WTC11 (cell line): Measurements from ENCODE around the gene PIPOX. TPM values are rescaled to one million over a fixed set of nuclear protein-coding genes. Genes with fewer than 3 reads are reported as not detected.

Experiments used
- ATAC-seq: fragments of 200-7000 bp; cut with Tn5 transposase; 2 replicates; pipeline ENCODE4 v1.10.0; 2021; ENCODE audit warnings: mild to moderate bottlenecking, moderate library complexity
- CTCF ChIA-PET: fragments of 300-600 bp; sonication (Branson Sonifier 250); formaldehyde crosslinking; loops from one replicate; lab custom pipeline; 2021; ENCODE audit warnings: antibody characterized with exemption; lab: Charles Lee
- POLR2A ChIA-PET: fragments of 350-600 bp; sonication (Branson Sonifier 250); formaldehyde crosslinking; loops from one replicate; lab custom pipeline; 2021; ENCODE audit warnings: antibody characterized with exemption; lab: Charles Lee
- DNase-seq: peaks from one replicate; pipeline ENCODE4 v3.0.0; 2021; ENCODE audit warnings: low spot score
- H3K27ac Mint-ChIP-seq: 2 replicates; pipeline ENCODE4 v1.8.0; 2021; ENCODE audit warnings: mixed read lengths
- H3K27me3 Mint-ChIP-seq: 2 replicates; pipeline ENCODE4 v1.8.0; 2021; ENCODE audit warnings: low read depth, mild to moderate bottlenecking, moderate library complexity, mixed read lengths
- H3K36me3 Mint-ChIP-seq: 2 replicates; pipeline ENCODE4 v1.8.0; 2021; ENCODE audit warnings: mixed read lengths
- H3K4me1 Mint-ChIP-seq: 2 replicates; pipeline ENCODE4 v1.8.0; 2022; ENCODE audit warnings: mixed read lengths
- H3K4me3 Mint-ChIP-seq: 2 replicates; pipeline ENCODE4 v1.8.0; 2021; ENCODE audit warnings: mild to moderate bottlenecking, moderate library complexity, mixed read lengths
- H3K9me3 Mint-ChIP-seq: 2 replicates; pipeline ENCODE4 v1.8.0; 2021; ENCODE audit warnings: mixed read lengths
- CREB1 ChIP-seq: sonication (generic); formaldehyde crosslinking; IDR thresholded peaks from 2 replicates; pipeline ENCODE4 v1.8.0; 2023; ENCODE audit warnings: mild to moderate bottlenecking, missing genetic modification reagents
- ELF4 ChIP-seq: sonication (generic); formaldehyde crosslinking; IDR thresholded peaks from 2 replicates; pipeline ENCODE4 v1.8.1; 2022; ENCODE audit warnings: low read depth, mild to moderate bottlenecking, moderate library complexity, missing genetic modification reagents
- ETV6 ChIP-seq: sonication (generic); formaldehyde crosslinking; IDR thresholded peaks from 2 replicates; pipeline ENCODE4 v1.8.1; 2022; ENCODE audit warnings: mild to moderate bottlenecking, missing genetic modification reagents
- FOXP1 ChIP-seq: sonication (generic); formaldehyde crosslinking; IDR thresholded peaks from 2 replicates; pipeline ENCODE4 v1.8.0; 2022; ENCODE audit warnings: missing genetic modification reagents, mild to moderate bottlenecking, moderate library complexity, borderline replicate concordance
- GABPB1 ChIP-seq: sonication (generic); formaldehyde crosslinking; IDR thresholded peaks from 2 replicates; pipeline ENCODE4 v1.8.1; 2023; ENCODE audit warnings: mild to moderate bottlenecking, missing genetic modification reagents
- JAZF1 ChIP-seq: fragments of 250-450 bp; sonication (Bioruptor Pico); IDR thresholded peaks from 2 replicates; pipeline ENCODE4 v1.9.0; 2021; ENCODE audit warnings: moderate library complexity, mild to moderate bottlenecking, inconsistent platforms
- RELA ChIP-seq: sonication (generic); formaldehyde crosslinking; IDR thresholded peaks from 2 replicates; pipeline ENCODE4 v1.8.1; 2022; ENCODE audit warnings: missing genetic modification reagents, mild to moderate bottlenecking, borderline replicate concordance
- RORB ChIP-seq: fragments of 250-450 bp; sonication (Bioruptor Pico); IDR thresholded peaks from 2 replicates; pipeline ENCODE4 v1.9.0; 2021; ENCODE audit warnings: mild to moderate bottlenecking
- SOX15 ChIP-seq: fragments of 250-450 bp; sonication (Bioruptor Pico); IDR thresholded peaks from 2 replicates; pipeline ENCODE4 v1.9.0; 2021; ENCODE audit warnings: mild to moderate bottlenecking
- TCF7 ChIP-seq: sonication (generic); formaldehyde crosslinking; IDR thresholded peaks from 2 replicates; pipeline ENCODE4 v1.8.0; 2022; ENCODE audit warnings: mild to moderate bottlenecking, low read depth, missing genetic modification reagents, moderate library complexity
- TEAD1 ChIP-seq: sonication (generic); formaldehyde crosslinking; IDR thresholded peaks from 2 replicates; pipeline ENCODE4 v1.8.0; 2022; ENCODE audit warnings: mild to moderate bottlenecking, missing genetic modification reagents
- TP53 ChIP-seq: sonication (generic); formaldehyde crosslinking; IDR thresholded peaks from 2 replicates; pipeline ENCODE4 v1.8.1; 2023; ENCODE audit warnings: mild to moderate bottlenecking, missing genetic modification reagents
- total RNA-seq: library from RNA; stranded (reverse); gene quantifications from 3 replicates; pipeline ENCODE4 v1.2.3, GENCODE V29; 2021
- TF ChIP-seq, protein P1 (sequence below): fragments of 250-450 bp; sonication (Bioruptor Pico); IDR thresholded peaks from 2 replicates; pipeline ENCODE4 v2.1.2; 2022; ENCODE audit warnings: mild to moderate bottlenecking, moderate library complexity
- TF ChIP-seq, protein P2 (sequence below): sonication (generic); formaldehyde crosslinking; IDR thresholded peaks from 2 replicates; pipeline ENCODE4 v1.8.0; 2022; ENCODE audit warnings: mild to moderate bottlenecking, missing genetic modification reagents
- TF ChIP-seq, protein P3 (sequence below): sonication (generic); formaldehyde crosslinking; conservative IDR thresholded peaks from 2 replicates; pipeline ENCODE4 v1.8.1; 2023; ENCODE audit warnings: mild to moderate bottlenecking, low read depth, missing genetic modification reagents, moderate library complexity
- TF ChIP-seq, protein P4 (sequence below): sonication (generic); formaldehyde crosslinking; IDR thresholded peaks from 2 replicates; pipeline ENCODE4 v1.8.1; 2022; ENCODE audit warnings: low read depth, mild to moderate bottlenecking, moderate library complexity, missing genetic modification reagents, borderline replicate concordance
- TF ChIP-seq, protein P5 (sequence below): sonication (generic); formaldehyde crosslinking; IDR thresholded peaks from 2 replicates; pipeline ENCODE4 v1.8.0; 2022; ENCODE audit warnings: missing genetic modification reagents
- TF ChIP-seq, protein P6 (sequence below): sonication (generic); formaldehyde crosslinking; IDR thresholded peaks from 2 replicates; pipeline ENCODE4 v1.8.1; 2023; ENCODE audit warnings: mild to moderate bottlenecking, moderate library complexity, missing genetic modification reagents
- TF ChIP-seq, protein P7 (sequence below): fragments of 250-450 bp; sonication (Bioruptor Pico); IDR thresholded peaks from 2 replicates; pipeline ENCODE4 v1.9.0; 2021; ENCODE audit warnings: mild to moderate bottlenecking, borderline replicate concordance

PIPOX gene
- total RNA-seq, 1 experiment from 2014 or later, result 34.2 TPM

DNA sequence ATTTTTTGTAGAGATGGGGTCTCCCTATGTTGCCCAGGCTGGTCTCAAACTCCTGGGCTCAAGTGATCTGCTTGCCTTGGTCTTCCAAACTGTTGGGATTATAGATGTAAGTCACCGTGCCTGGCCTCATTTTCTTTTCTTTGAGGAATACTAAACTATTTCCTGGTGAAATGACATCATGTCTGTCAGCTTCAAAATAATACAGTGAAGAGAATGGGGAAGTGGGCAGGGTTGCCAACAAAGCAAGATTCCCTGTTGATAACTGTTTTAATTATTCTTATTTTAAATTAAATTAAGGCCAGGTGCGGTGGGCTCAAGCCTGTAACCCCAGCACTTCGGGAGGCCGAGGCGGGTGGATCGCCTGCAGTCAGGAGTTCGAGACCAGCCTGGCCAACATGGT is 21.1 kb downstream of the PIPOX start (continued):
- TF ChIP-seq, protein P1, sequence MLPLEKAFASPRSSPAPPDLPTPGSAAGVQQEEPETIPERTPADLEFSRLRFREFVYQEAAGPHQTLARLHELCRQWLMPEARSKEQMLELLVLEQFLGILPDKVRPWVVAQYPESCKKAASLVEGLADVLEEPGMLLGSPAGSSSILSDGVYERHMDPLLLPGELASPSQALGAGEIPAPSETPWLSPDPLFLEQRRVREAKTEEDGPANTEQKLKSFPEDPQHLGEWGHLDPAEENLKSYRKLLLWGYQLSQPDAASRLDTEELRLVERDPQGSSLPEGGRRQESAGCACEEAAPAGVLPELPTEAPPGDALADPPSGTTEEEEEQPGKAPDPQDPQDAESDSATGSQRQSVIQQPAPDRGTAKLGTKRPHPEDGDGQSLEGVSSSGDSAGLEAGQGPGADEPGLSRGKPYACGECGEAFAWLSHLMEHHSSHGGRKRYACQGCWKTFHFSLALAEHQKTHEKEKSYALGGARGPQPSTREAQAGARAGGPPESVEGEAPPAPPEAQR (CRISPR knock-in tag), result no peak
- no peak for TF ChIP-seq ELF4 (CRISPR knock-in tag)
- TF ChIP-seq, protein P2, sequence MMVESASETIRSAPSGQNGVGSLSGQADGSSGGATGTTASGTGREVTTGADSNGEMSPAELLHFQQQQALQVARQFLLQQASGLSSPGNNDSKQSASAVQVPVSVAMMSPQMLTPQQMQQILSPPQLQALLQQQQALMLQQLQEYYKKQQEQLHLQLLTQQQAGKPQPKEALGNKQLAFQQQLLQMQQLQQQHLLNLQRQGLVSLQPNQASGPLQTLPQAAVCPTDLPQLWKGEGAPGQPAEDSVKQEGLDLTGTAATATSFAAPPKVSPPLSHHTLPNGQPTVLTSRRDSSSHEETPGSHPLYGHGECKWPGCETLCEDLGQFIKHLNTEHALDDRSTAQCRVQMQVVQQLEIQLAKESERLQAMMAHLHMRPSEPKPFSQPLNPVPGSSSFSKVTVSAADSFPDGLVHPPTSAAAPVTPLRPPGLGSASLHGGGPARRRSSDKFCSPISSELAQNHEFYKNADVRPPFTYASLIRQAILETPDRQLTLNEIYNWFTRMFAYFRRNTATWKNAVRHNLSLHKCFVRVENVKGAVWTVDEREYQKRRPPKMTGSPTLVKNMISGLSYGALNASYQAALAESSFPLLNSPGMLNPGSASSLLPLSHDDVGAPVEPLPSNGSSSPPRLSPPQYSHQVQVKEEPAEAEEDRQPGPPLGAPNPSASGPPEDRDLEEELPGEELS (CRISPR knock-in tag), result no peak

DNA sequence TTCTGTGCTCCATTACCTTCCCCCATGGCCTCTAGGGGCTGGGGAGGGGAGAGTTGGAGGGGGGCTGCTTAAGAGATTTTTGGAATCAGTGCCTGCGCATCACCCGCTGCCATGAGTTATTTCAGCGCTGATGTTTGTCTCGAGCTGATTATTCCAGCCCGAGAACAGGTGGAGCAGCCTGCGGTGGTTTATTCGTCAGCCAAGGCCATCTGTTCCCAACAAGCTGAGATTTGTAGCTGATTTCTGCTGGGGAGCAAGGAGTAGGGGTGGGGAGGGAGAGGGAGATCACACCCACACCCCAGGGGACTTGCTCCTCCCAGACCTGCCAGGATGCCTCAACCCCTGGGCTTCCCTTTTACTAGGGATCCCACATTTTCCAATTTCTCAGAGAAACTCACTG is 23.1 kb downstream of the PIPOX start:
- Mint-ChIP-seq H3K4me3 (no peak overlapping the region), H3K27ac (no peak overlapping the region), H3K9me3 (no peaks in the 10 kb centered on the region)
- DNase-seq, result no peak
- POLR2A ChIA-PET, result no interaction called here
- CTCF ChIA-PET, result interaction anchor here (0.5 to 6.6 kb wide), 8 partner anchors 28 to 151 kb away, joined by 3 to 53 read pairs (median 4); no protein-coding TSS in a partner anchor
- TF ChIP-seq TP53 (no peak), RELA (CRISPR knock-in tag) (no peak), ETV6 (CRISPR knock-in tag) (no peak), SOX15 (no peak), RORB (CRISPR knock-in tag) (no peak), TEAD1 (CRISPR knock-in tag) (no peak), TCF7 (no peak), FOXP1 (CRISPR knock-in tag) (no peak), GABPB1 (CRISPR knock-in tag) (no peak), CREB1 (CRISPR knock-in tag) (no peak), JAZF1 (CRISPR knock-in tag) (no peak)
- TF ChIP-seq, protein P3, sequence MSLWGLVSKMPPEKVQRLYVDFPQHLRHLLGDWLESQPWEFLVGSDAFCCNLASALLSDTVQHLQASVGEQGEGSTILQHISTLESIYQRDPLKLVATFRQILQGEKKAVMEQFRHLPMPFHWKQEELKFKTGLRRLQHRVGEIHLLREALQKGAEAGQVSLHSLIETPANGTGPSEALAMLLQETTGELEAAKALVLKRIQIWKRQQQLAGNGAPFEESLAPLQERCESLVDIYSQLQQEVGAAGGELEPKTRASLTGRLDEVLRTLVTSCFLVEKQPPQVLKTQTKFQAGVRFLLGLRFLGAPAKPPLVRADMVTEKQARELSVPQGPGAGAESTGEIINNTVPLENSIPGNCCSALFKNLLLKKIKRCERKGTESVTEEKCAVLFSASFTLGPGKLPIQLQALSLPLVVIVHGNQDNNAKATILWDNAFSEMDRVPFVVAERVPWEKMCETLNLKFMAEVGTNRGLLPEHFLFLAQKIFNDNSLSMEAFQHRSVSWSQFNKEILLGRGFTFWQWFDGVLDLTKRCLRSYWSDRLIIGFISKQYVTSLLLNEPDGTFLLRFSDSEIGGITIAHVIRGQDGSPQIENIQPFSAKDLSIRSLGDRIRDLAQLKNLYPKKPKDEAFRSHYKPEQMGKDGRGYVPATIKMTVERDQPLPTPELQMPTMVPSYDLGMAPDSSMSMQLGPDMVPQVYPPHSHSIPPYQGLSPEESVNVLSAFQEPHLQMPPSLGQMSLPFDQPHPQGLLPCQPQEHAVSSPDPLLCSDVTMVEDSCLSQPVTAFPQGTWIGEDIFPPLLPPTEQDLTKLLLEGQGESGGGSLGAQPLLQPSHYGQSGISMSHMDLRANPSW (CRISPR knock-in tag), result no peak
- TF ChIP-seq, protein P4, sequence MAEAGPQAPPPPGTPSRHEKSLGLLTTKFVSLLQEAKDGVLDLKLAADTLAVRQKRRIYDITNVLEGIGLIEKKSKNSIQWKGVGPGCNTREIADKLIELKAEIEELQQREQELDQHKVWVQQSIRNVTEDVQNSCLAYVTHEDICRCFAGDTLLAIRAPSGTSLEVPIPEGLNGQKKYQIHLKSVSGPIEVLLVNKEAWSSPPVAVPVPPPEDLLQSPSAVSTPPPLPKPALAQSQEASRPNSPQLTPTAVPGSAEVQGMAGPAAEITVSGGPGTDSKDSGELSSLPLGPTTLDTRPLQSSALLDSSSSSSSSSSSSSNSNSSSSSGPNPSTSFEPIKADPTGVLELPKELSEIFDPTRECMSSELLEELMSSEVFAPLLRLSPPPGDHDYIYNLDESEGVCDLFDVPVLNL, result no peak
- TF ChIP-seq, protein P5, sequence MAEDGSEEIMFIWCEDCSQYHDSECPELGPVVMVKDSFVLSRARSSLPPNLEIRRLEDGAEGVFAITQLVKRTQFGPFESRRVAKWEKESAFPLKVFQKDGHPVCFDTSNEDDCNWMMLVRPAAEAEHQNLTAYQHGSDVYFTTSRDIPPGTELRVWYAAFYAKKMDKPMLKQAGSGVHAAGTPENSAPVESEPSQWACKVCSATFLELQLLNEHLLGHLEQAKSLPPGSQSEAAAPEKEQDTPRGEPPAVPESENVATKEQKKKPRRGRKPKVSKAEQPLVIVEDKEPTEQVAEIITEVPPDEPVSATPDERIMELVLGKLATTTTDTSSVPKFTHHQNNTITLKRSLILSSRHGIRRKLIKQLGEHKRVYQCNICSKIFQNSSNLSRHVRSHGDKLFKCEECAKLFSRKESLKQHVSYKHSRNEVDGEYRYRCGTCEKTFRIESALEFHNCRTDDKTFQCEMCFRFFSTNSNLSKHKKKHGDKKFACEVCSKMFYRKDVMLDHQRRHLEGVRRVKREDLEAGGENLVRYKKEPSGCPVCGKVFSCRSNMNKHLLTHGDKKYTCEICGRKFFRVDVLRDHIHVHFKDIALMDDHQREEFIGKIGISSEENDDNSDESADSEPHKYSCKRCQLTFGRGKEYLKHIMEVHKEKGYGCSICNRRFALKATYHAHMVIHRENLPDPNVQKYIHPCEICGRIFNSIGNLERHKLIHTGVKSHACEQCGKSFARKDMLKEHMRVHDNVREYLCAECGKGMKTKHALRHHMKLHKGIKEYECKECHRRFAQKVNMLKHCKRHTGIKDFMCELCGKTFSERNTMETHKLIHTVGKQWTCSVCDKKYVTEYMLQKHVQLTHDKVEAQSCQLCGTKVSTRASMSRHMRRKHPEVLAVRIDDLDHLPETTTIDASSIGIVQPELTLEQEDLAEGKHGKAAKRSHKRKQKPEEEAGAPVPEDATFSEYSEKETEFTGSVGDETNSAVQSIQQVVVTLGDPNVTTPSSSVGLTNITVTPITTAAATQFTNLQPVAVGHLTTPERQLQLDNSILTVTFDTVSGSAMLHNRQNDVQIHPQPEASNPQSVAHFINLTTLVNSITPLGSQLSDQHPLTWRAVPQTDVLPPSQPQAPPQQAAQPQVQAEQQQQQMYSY, result no peak
- TF ChIP-seq, protein P6, sequence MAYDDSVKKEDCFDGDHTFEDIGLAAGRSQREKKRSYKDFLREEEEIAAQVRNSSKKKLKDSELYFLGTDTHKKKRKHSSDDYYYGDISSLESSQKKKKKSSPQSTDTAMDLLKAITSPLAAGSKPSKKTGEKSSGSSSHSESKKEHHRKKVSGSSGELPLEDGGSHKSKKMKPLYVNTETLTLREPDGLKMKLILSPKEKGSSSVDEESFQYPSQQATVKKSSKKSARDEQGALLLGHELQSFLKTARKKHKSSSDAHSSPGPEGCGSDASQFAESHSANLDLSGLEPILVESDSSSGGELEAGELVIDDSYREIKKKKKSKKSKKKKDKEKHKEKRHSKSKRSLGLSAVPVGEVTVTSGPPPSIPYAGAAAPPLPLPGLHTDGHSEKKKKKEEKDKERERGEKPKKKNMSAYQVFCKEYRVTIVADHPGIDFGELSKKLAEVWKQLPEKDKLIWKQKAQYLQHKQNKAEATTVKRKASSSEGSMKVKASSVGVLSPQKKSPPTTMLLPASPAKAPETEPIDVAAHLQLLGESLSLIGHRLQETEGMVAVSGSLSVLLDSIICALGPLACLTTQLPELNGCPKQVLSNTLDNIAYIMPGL (CRISPR knock-in tag), result no peak
- TF ChIP-seq, protein P7, sequence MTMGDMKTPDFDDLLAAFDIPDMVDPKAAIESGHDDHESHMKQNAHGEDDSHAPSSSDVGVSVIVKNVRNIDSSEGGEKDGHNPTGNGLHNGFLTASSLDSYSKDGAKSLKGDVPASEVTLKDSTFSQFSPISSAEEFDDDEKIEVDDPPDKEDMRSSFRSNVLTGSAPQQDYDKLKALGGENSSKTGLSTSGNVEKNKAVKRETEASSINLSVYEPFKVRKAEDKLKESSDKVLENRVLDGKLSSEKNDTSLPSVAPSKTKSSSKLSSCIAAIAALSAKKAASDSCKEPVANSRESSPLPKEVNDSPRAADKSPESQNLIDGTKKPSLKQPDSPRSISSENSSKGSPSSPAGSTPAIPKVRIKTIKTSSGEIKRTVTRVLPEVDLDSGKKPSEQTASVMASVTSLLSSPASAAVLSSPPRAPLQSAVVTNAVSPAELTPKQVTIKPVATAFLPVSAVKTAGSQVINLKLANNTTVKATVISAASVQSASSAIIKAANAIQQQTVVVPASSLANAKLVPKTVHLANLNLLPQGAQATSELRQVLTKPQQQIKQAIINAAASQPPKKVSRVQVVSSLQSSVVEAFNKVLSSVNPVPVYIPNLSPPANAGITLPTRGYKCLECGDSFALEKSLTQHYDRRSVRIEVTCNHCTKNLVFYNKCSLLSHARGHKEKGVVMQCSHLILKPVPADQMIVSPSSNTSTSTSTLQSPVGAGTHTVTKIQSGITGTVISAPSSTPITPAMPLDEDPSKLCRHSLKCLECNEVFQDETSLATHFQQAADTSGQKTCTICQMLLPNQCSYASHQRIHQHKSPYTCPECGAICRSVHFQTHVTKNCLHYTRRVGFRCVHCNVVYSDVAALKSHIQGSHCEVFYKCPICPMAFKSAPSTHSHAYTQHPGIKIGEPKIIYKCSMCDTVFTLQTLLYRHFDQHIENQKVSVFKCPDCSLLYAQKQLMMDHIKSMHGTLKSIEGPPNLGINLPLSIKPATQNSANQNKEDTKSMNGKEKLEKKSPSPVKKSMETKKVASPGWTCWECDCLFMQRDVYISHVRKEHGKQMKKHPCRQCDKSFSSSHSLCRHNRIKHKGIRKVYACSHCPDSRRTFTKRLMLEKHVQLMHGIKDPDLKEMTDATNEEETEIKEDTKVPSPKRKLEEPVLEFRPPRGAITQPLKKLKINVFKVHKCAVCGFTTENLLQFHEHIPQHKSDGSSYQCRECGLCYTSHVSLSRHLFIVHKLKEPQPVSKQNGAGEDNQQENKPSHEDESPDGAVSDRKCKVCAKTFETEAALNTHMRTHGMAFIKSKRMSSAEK (CRISPR knock-in tag), result no peak
- TF ChIP-seq, all 79 proteins: peak for 0
- peaks cover 9% of the 10 kb centered on the region for H3K27me3 Mint-ChIP-seq
- ATAC-seq, result no peak
- peaks cover 52% of the 10 kb centered on the region for H3K4me1 Mint-ChIP-seq
- no peaks in the 10 kb centered on the region for H3K36me3 Mint-ChIP-seq
